ENCODE data around the gene IMP3. TPM values are rescaled to one million over a fixed set of nuclear protein-coding genes. Genes with fewer than 3 reads are reported as not detected.
A peak's percentile ranks its signal among the peaks of the same experiment; 100 is the strongest.

Gene IMP3
- total RNA-seq, 2 experiments from 2014 or later, result 101 to 174 TPM

GRCh38 chr15:75641603-75642002 is 1.6 kb upstream of the IMP3 start:
- ChIA-PET CTCF (ENCODE audit: unreplicated experiment) (no interaction called here), POLR2A (interaction anchor here (0.6 to 3.5 kb wide), 9 partner anchors 9 to 694 kb away, joined by 3 to 23 read pairs (median 5); partner anchors contain the start of genes MAN2C1 and SIN3A)
- Histone ChIP-seq H3K79me2 (ENCODE audit: insufficient read depth, low read depth, low read length) (peaks cover 33% of the 10 kb centered on the region), H3K4me3 (ENCODE audit: low read depth, low read length, poor library complexity, severe bottlenecking) (no peak overlapping the region), H2AFZ (ENCODE audit: low read length) (peak overlapping the region; percentile 20; the same call in 1 of the 2 replicates), H3K4me1 (ENCODE audit: insufficient read depth, low read length, poor library complexity, severe bottlenecking) (peaks cover 31% of the 10 kb centered on the region), H3K9me2 (ENCODE audit: insufficient read depth, low read length) (no peaks in the 10 kb centered on the region), H3K27ac (ENCODE audit: low read depth, low read length, poor library complexity, severe bottlenecking) (peak overlapping the region; percentile 85), H4K20me1 (ENCODE audit: insufficient read depth, low read length) (peaks cover 26% of the 10 kb centered on the region), H3K36me3 (ENCODE audit: insufficient read depth, low read length) (peaks cover 28% of the 10 kb centered on the region), H3K9me3 (ENCODE audit: low read length) (no peaks in the 10 kb centered on the region), H3K4me2 (ENCODE audit: low read length) (peak overlapping the region; percentile 41)
- TF ChIP-seq CTCF (conservative IDR thresholded peaks at IDR 0.05; ENCODE audit: low read length), result no peak
- no peak for TF ChIP-seq EZH2phosphoT487 (IDR thresholded peaks at IDR 0.05; ENCODE audit: borderline replicate concordance, low read depth, low read length)
- no TSS peak for BruUV-seq (replicated peaks)
- intact Hi-C loops (cut with micrococcal nuclease; ENCODE audit: unreplicated experiment), result loop anchor here (1.0 to 5.0 kb wide), 4 partner anchors 63 to 294 kb away; partner anchors contain the start of genes MAN2C1, NEIL1 and PTPN9
- peak; percentile 78 for DNase-seq (ENCODE audit: low spot score)

GRCh38 chr15:75641179-75641503 is 1.1 kb upstream of the IMP3 start:
- Histone ChIP-seq H3K79me2 (ENCODE audit: insufficient read depth, low read depth, low read length) (peaks cover 37% of the 10 kb centered on the region), H3K4me1 (ENCODE audit: insufficient read depth, low read length, poor library complexity, severe bottlenecking) (peaks cover 33% of the 10 kb centered on the region), H3K27ac (ENCODE audit: low read depth, low read length, poor library complexity, severe bottlenecking) (peak overlapping the region; percentile 85), H3K4me2 (ENCODE audit: low read length) (peak overlapping the region; percentile 85), H2AFZ (ENCODE audit: low read length) (peak overlapping the region; percentile 60; the same call in 1 of the 2 replicates), H3K9me3 (ENCODE audit: low read length) (no peaks in the 10 kb centered on the region), H3K9me2 (ENCODE audit: insufficient read depth, low read length) (no peaks in the 10 kb centered on the region), H3K4me3 (ENCODE audit: low read depth, low read length, poor library complexity, severe bottlenecking) (peak overlapping the region; percentile 89), H4K20me1 (ENCODE audit: insufficient read depth, low read length) (peaks cover 26% of the 10 kb centered on the region), H3K36me3 (ENCODE audit: insufficient read depth, low read length) (peaks cover 28% of the 10 kb centered on the region)
- POLR2A ChIA-PET, result interaction anchor here (0.6 to 3.5 kb wide), 6 partner anchors 31 to 565 kb away, joined by 3 to 23 read pairs (median 4); partner anchors contain the start of genes MAN2C1 and SIN3A
- CTCF ChIA-PET (ENCODE audit: unreplicated experiment), result interaction anchor here (1.8 kb wide), 1 partner anchor 273 kb away, joined by 6 read pairs; the partner anchor contains the start of gene MAN2C1
- BruUV-seq (replicated peaks), result no TSS peak
- intact Hi-C loops (cut with micrococcal nuclease; ENCODE audit: unreplicated experiment), result loop anchor here (1.0 to 5.0 kb wide), 4 partner anchors 62 to 294 kb away; partner anchors contain the start of genes MAN2C1, NEIL1 and PTPN9
- TF ChIP-seq EZH2phosphoT487 (IDR thresholded peaks at IDR 0.05; ENCODE audit: borderline replicate concordance, low read depth, low read length) (no peak), CTCF (conservative IDR thresholded peaks at IDR 0.05; ENCODE audit: low read length) (no peak; the same call in 1 of the 2 replicates)
- no peak for DNase-seq (ENCODE audit: low spot score)

Measured in OCI-LY7 (cell line).